Activated CD8-positive, alpha-beta memory T cell treated with anti-CD3 and anti-CD28 coated beads, Interleukin-2, amount 50 U/mL, for 4 hours (primary cell): ENCODE data around the gene CAMKK2.
A peak's percentile ranks its signal among the peaks of the same experiment; 100 is the strongest.
"Not testable (repeated sequence)": the region's sequence is repeated elsewhere in the genome, so short reads cannot be mapped to it uniquely, and the experiment has no call there.

Source experiments
- DNase-seq: peaks from one replicate; pipeline ENCODE4 v3.0.0-alpha.2; 2020

CAMKK2 gene

GRCh38 chr12:121296618-121297434, at the start of gene CAMKK2:
Gene CAMKK2 (minus strand): TSS chr12:121296709. CDS start chr12:121274526, 22,183 bp downstream.
- peak; percentile 90 for DNase-seq

- no peak for DNase-seq
These were observed 48.8 kb upstream of the CAMKK2 start for GRCh38 chr12:121345151-121345815.

- DNase-seq: no peak
These were observed 48.0 kb upstream of the CAMKK2 start for GRCh38 chr12:121344506-121344905.

GRCh38 chr12:121337416-121337815, 40.9 kb upstream of the CAMKK2 start:
- no peak for DNase-seq

- DNase-seq: no peak
These were observed 38.2 kb upstream of the CAMKK2 start for GRCh38 chr12:121334513-121335343.

- DNase-seq: no peak
These were observed 37.2 kb upstream of the CAMKK2 start for GRCh38 chr12:121333747-121334146.

GRCh38 chr12:121331248-121331647, 34.7 kb upstream of the CAMKK2 start:
- DNase-seq: no peak

- DNase-seq: no peak
These were observed 34.2 kb upstream of the CAMKK2 start for GRCh38 chr12:121330692-121331091.

- DNase-seq: no peak
These were observed 33.7 kb upstream of the CAMKK2 start for GRCh38 chr12:121330195-121330594.

GRCh38 chr12:121328620-121329019, 32.1 kb upstream of the CAMKK2 start:
- no peak for DNase-seq

GRCh38 chr12:121326996-121327674, 30.6 kb upstream of the CAMKK2 start:
- DNase-seq: no peak

GRCh38 chr12:121325922-121326396, 29.4 kb upstream of the CAMKK2 start:
- no peak for DNase-seq

- DNase-seq: no peak
These were observed 27.4 kb upstream of the CAMKK2 start for GRCh38 chr12:121323908-121324307.

- no peak for DNase-seq
These were observed 21.6 kb upstream of the CAMKK2 start for GRCh38 chr12:121318121-121318520.

- no peak for DNase-seq
These were observed 17.9 kb upstream of the CAMKK2 start for GRCh38 chr12:121314431-121314830.

- not testable (repeated sequence) for DNase-seq
These were observed 13.7 kb upstream of the CAMKK2 start for GRCh38 chr12:121310231-121310630.

GRCh38 chr12:121307397-121307796, 10.9 kb upstream of the CAMKK2 start:
- DNase-seq: not testable (repeated sequence)

- DNase-seq: no peak
These were observed 7.8 kb upstream of the CAMKK2 start for GRCh38 chr12:121304306-121304705.

GRCh38 chr12:121301876-121302275, 5.4 kb upstream of the CAMKK2 start:
- no peak for DNase-seq

GRCh38 chr12:121300083-121300819, 3.7 kb upstream of the CAMKK2 start:
- no peak for DNase-seq

GRCh38 chr12:121299662-121300061, 3.2 kb upstream of the CAMKK2 start:
- DNase-seq: no peak

- not testable (repeated sequence) for DNase-seq
These were observed 1.9 kb upstream of the CAMKK2 start for GRCh38 chr12:121298411-121298810.
